Right renal pelvis (tissue), 4 donors: ENCODE results near the gene PSG5. TPM values are rescaled to one million over a fixed set of nuclear protein-coding genes. Genes with fewer than 3 reads are reported as not detected.
"Not testable (repeated sequence)": the region's sequence is repeated elsewhere in the genome, so short reads cannot be mapped to it uniquely, and the experiment has no call there.

Source experiments
- DNase-seq, 4 donors: peaks; one replicate each; pipeline ENCODE4 v3.0.0-alpha.2; 2013; ENCODE audit warnings: low read depth in 4 of 4, low spot score in 3 of 4, missing footprints in 1 of 4
- polyA plus RNA-seq, 4 donors: library from polyadenylated mRNA; unstranded; fragments of 120-200 nt; gene quantifications; one replicate each; pipeline ENCODE4 v1.2.1, GENCODE V29; 2013; ENCODE audit not compliant: insufficient read length in 4 of 4

The PSG5 gene
- polyA plus RNA-seq, 4 donors, result 0.21 TPM; not detected in 3

GRCh38 chr19:43192381-43193155, 6.2 kb upstream of the PSG5 start:
- DNase-seq, result not testable (repeated sequence)

- DNase-seq, result not testable (repeated sequence)
These were observed 1.8 kb upstream of the PSG5 start for GRCh38 chr19:43188092-43188491.

- DNase-seq, result not testable (repeated sequence)
These were observed 4.2 kb downstream of the PSG5 start for GRCh38 chr19:43181869-43182771.

GRCh38 chr19:43179569-43180147, 6.7 kb downstream of the PSG5 start:
- DNase-seq, result not testable (repeated sequence)

GRCh38 chr19:43178577-43178976, 7.8 kb downstream of the PSG5 start:
- DNase-seq, result not testable (repeated sequence)

- DNase-seq, result not testable (repeated sequence)
These were observed 20.4 kb downstream of the PSG5 start for GRCh38 chr19:43165906-43166305.

- not testable (repeated sequence) for DNase-seq
These were observed 23.2 kb downstream of the PSG5 start for GRCh38 chr19:43163135-43163534.

- DNase-seq, result not testable (repeated sequence)
These were observed 24.1 kb downstream of the PSG5 start for GRCh38 chr19:43162261-43162660.

GRCh38 chr19:43152214-43152613, 34.1 kb downstream of the PSG5 start:
- DNase-seq, result no peak

GRCh38 chr19:43149788-43150187, 36.5 kb downstream of the PSG5 start:
- DNase-seq, result not testable (repeated sequence)

GRCh38 chr19:43148233-43148632, 38.1 kb downstream of the PSG5 start:
- DNase-seq, result no peak

- DNase-seq, result not testable (repeated sequence)
These were observed 44.6 kb downstream of the PSG5 start for GRCh38 chr19:43141763-43142162.

- DNase-seq, result no peak
These were observed 53.6 kb downstream of the PSG5 start for GRCh38 chr19:43132696-43133095.

GRCh38 chr19:43131281-43131842, 55.0 kb downstream of the PSG5 start:
- DNase-seq, result not testable (repeated sequence)

- DNase-seq, result not testable (repeated sequence)
These were observed 57.1 kb downstream of the PSG5 start for GRCh38 chr19:43129197-43129596.

- DNase-seq, result not testable (repeated sequence)
These were observed 59.0 kb downstream of the PSG5 start for GRCh38 chr19:43127336-43127735.

GRCh38 chr19:43126720-43127119, 59.6 kb downstream of the PSG5 start:
- DNase-seq, result no peak

- DNase-seq, result no peak
These were observed 62.0 kb downstream of the PSG5 start for GRCh38 chr19:43124360-43124759.

- not testable (repeated sequence) for DNase-seq
These were observed 65.8 kb downstream of the PSG5 start for GRCh38 chr19:43120433-43121026.

- DNase-seq, result not testable (repeated sequence)
These were observed 66.8 kb downstream of the PSG5 start for GRCh38 chr19:43119526-43119925.
